ENCODE measurements around the gene ABTB1. TPM values are rescaled to one million over a fixed set of nuclear protein-coding genes. Genes with fewer than 3 reads are reported as not detected.
"Not testable (repeated sequence)": the region's sequence is repeated elsewhere in the genome, so short reads cannot be mapped to it uniquely, and the experiment has no call there.

ABTB1 gene
- total and polyA plus RNA-seq, 8 donors, result 22.0 to 113 (median 43.7) TPM

DNA sequence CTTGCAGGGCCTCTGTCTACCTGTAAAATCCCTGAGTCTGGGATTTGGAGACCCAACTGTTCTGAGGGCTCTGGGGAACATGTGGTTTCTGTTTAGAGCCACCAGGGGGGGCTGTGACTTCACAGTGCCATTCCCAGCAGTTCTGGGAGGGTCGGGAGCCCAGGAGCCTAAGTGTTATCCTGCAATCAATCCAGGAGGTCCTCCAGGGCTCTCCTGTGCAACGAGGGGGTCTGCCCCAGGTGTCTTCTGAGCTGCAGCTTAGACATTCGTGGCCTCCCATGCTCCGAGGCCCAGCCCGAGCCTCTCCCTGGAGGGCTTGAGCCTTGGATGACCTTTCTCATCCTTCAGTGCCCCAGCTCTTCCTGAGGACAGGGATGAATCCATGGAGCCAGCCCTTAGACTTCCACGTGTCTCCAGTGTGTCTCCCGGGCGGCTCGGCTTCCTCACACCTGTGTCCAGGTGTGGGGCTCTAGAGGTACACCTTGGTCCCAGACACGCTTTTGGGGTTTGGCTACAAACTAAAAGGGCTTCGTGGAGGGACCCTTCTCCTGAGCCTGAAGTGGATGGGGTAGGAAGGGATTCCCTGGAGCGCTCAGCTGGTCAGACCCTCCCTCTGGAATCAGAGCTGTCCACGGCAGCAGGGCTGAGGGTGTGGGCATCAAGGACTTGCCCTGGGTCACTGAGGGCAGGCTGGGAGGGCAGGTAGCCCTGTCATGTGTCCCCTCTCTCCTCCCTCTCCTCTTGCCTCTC is 20.3 kb upstream of the ABTB1 start:
- intact Hi-C loops (cut with DNase I; ENCODE audit: low total_unique reads), result loop anchor here (10.0 kb wide), 1 partner anchor 312 kb away; no protein-coding TSS in a partner anchor
- 68 to 78% (median 71%) methylated on average over 12 to 13 of the region's 13 CpGs for WGBS, 5 donors
- peak; percentile 54 to 80 for DNase-seq

DNA sequence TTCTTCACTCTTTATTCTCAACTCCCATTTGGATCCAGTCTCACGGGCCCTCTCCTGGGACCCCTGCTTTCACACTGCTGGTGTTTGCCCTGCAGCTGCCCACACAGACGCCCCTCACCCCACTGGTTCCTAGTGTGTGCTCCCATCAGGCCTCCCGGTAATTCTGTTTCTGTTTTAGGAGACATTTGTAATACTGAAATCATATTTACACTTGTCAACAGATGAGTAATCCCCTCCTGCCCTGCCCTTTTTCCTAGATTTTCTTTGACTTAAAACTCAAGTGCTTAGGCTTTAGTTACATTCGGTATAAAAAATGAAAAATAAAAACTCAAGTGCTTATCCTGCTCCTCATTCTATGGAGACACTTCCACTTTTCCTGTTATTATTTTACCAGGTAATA is 18.4 kb upstream of the ABTB1 start:
- DNase-seq, result no peak
- peaks cover 0 to 6% (median 2%) of the 10 kb centered on the region in 4 donors for H3K4me1 ChIP-seq
- no peaks in the 10 kb centered on the region for H3K9me3 ChIP-seq
- intact Hi-C loops (cut with DNase I; ENCODE audit: low total_unique reads), result loop anchor here (10.0 kb wide), 1 partner anchor 310 kb away; no protein-coding TSS in a partner anchor
- WGBS, 5 donors, result 61 to 70% (median 66%) methylated on average over 4 of the region's 4 CpGs
- no peaks in the 10 kb centered on the region for H3K27me3 ChIP-seq
- TF ChIP-seq EP300 (IDR thresholded peaks at IDR 0.05) (no peak), POLR2AphosphoS5 (IDR thresholded peaks at IDR 0.05) (no peak), POLR2A (IDR thresholded peaks at IDR 0.05) (no peak)
- TF ChIP-seq, protein P1, sequence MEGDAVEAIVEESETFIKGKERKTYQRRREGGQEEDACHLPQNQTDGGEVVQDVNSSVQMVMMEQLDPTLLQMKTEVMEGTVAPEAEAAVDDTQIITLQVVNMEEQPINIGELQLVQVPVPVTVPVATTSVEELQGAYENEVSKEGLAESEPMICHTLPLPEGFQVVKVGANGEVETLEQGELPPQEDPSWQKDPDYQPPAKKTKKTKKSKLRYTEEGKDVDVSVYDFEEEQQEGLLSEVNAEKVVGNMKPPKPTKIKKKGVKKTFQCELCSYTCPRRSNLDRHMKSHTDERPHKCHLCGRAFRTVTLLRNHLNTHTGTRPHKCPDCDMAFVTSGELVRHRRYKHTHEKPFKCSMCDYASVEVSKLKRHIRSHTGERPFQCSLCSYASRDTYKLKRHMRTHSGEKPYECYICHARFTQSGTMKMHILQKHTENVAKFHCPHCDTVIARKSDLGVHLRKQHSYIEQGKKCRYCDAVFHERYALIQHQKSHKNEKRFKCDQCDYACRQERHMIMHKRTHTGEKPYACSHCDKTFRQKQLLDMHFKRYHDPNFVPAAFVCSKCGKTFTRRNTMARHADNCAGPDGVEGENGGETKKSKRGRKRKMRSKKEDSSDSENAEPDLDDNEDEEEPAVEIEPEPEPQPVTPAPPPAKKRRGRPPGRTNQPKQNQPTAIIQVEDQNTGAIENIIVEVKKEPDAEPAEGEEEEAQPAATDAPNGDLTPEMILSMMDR (IDR thresholded peaks at IDR 0.05), result no peak
- no peak overlapping the region for H3K4me3 ChIP-seq
- H3K27ac ChIP-seq, result no peak overlapping the region
- no peaks in the 10 kb centered on the region for H3K36me3 ChIP-seq

More for the DNA sequence above, 20.3 kb upstream of the ABTB1 start:
- no peak overlapping the region for H3K4me3 ChIP-seq
- no peaks in the 10 kb centered on the region for H3K27me3 ChIP-seq
- no peak overlapping the region for H3K27ac ChIP-seq
- TF ChIP-seq, protein P1 (IDR thresholded peaks at IDR 0.05), result peak in 5 of 7 experiments; percentile 26 to 82 (median 74)
- TF ChIP-seq EP300 (IDR thresholded peaks at IDR 0.05), result no peak
- TF ChIP-seq POLR2A (IDR thresholded peaks at IDR 0.05), result no peak
- H3K36me3 ChIP-seq, result no peaks in the 10 kb centered on the region
- no peaks in the 10 kb centered on the region for H3K9me3 ChIP-seq
- H3K4me1 ChIP-seq, result peaks cover 0 to 6% (median 2%) of the 10 kb centered on the region in 4 donors

DNA sequence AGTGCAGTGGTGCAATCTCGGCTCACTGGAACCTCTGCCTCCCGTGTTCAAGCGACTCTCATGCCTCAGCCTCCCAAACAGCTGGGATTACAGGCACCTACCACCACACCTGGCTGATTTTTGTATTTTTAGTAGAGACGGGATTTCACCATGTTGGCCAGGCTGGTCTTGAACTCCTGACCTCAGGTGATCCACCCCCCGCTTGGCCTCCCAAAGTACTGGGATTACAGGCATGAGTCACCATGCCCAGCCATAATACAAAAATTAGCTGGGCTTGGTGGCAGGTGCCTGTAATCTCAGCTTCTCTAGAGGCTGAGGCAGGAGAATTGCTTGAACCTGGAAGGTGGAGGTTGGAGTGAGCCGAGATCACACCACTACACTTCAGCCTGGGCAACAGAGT is 17.8 kb upstream of the ABTB1 start:
- H3K36me3 ChIP-seq, H3K27me3 ChIP-seq, H3K4me3 ChIP-seq, H3K4me1 ChIP-seq, H3K9me3 ChIP-seq, DNase-seq: not testable (repeated sequence)
- peak overlapping the region in 1 of 5 donors; percentile 42 for H3K27ac ChIP-seq
- intact Hi-C loops (cut with DNase I; ENCODE audit: low total_unique reads), result loop anchor here (10.0 kb wide), 1 partner anchor 310 kb away; no protein-coding TSS in a partner anchor
- WGBS, 5 donors, result 92 to 98% (median 92%) methylated on average over 6 of the region's 6 CpGs

DNA sequence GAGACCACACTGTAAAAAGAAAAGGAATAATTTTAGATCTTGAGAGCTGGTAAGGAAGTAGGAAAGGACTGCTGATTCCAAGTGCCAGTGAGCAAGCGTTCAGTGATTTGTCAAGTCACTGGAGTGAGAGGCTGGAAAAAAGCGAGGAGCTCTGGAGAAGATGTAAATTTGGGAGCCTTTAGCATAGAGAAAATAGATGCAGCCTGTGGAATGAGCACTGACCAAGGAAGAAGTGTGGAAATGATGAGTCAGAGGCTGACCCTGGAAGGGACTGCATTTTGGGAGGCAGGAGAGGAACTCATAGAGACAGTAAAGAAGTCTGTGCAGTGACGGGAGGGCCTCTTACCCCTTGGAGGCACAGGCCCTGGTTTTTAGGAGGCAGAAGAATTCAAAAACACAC is 17.1 kb upstream of the ABTB1 start:
- H3K4me3 ChIP-seq, result no peak overlapping the region
- WGBS, 5 donors, result 66 to 90% (median 79%) methylated on average over 3 of the region's 3 CpGs

More for the DNA sequence above, 17.1 kb upstream of the ABTB1 start:
- Histone ChIP-seq H3K27me3 (no peaks in the 10 kb centered on the region), H3K36me3 (peaks cover 0 to under 1% (median 0%) of the 10 kb centered on the region in 4 donors), H3K4me1 (peaks cover 0 to 6% (median 2%) of the 10 kb centered on the region in 4 donors), H3K27ac (peak overlapping the region in 2 of 5 donors; percentile 4 to 42), H3K9me3 (no peaks in the 10 kb centered on the region)
- intact Hi-C loops (cut with DNase I; ENCODE audit: low total_unique reads), result loop anchor here (10.0 kb wide), 1 partner anchor 309 kb away; no protein-coding TSS in a partner anchor
- no peak for DNase-seq
- TF ChIP-seq POLR2AphosphoS5 (IDR thresholded peaks at IDR 0.05) (no peak), EP300 (IDR thresholded peaks at IDR 0.05) (no peak), POLR2A (IDR thresholded peaks at IDR 0.05) (no peak)
- TF ChIP-seq, protein P1 (IDR thresholded peaks at IDR 0.05), result no peak

All from stomach (tissue), 9 donors.